HCT116 (cell line): ENCODE data around the gene USP1. TPM values are rescaled to one million over a fixed set of nuclear protein-coding genes. Genes with fewer than 3 reads are reported as not detected.

Experiments
- ATAC-seq: fragments of 200-7000 bp; cut with Tn5 transposase; 2 replicates; pipeline ENCODE4 v1.9.1; 2020; ENCODE audit warnings: mild to moderate bottlenecking, moderate library complexity
- BruUV-seq: library from RNA; stranded (reverse); fragments of 400-500 nt; replicated peaks from 2 replicates; lab custom pipeline; 2021; lab: Mats Ljungman, UMichigan
- CTCF ChIA-PET: fragments of 300-600 bp; sonication (Branson Sonifier 250); formaldehyde crosslinking; loops from one replicate; lab custom pipeline; 2021; ENCODE audit warnings: antibody characterized with exemption; lab: Charles Lee
- POLR2A ChIA-PET: fragments of 300-600, 350-600 bp; sonication (Branson Sonifier 250); formaldehyde crosslinking; loops from one replicate; lab custom pipeline; 2021; ENCODE audit warnings: antibody characterized with exemption; lab: Charles Lee
- RAD21 ChIA-PET, 2 experiments: fragments of 300-600 bp; sonication (Branson Sonifier 250); formaldehyde crosslinking; loops; one replicate each; lab custom pipeline; 2023; ENCODE audit warnings: low total read pairs in 2 of 2; ENCODE audit not compliant: uncharacterized antibody in 2 of 2, unreplicated experiment in 2 of 2, low non-redundant PET in 1 of 2; lab: Charles Lee
- DNase-seq: peaks from one replicate; pipeline ENCODE4 v3.0.0-alpha.2; 2010; ENCODE audit warnings: low read depth, low spot score
- H2AFZ ChIP-seq: fragments of 200-600 bp; shearing (Covaris generic), sonication (generic); 2 replicates; pipeline ENCODE4 v1.6.1; 2017; ENCODE audit warnings: low read depth, mixed run types, mixed read lengths, antibody characterized with exemption, low read length; ENCODE audit not compliant: poor library complexity, severe bottlenecking
- H3K27ac ChIP-seq: 2 replicates; pipeline ENCODE4 v1.5.1; 2012; ENCODE audit warnings: low read depth, low read length
- H3K27me3 ChIP-seq: fragments of 200-600 bp; sonication (generic); 2 replicates; pipeline ENCODE4 v1.6.1; 2016; ENCODE audit warnings: mixed run types, low read length, mixed read lengths; ENCODE audit not compliant: insufficient read depth
- H3K36me3 ChIP-seq, 2 experiments: fragments of 200-500 bp in 1 of 2; fragments of 200-600 bp in 1 of 2; sonication (Bioruptor generic) in 1 of 2; sonication (generic) in 1 of 2; 2 replicates each; pipeline versions ENCODE4 v1.5.1 to v1.6.1; 2014 to 2016; ENCODE audit warnings: low read length in 2 of 2, inconsistent platforms in 1 of 2, mixed read lengths in 1 of 2, mixed run types in 1 of 2; ENCODE audit not compliant: insufficient read depth in 2 of 2, control insufficient read depth in 1 of 2
- H3K4me1 ChIP-seq, 2 experiments: fragments of 200-600 bp in 1 of 2; sonication (generic) in 1 of 2; 2 replicates each; pipeline versions ENCODE4 v1.5.1 to v1.6.1; 2012 to 2017; ENCODE audit warnings: low read length in 2 of 2, inconsistent platforms in 1 of 2, mild to moderate bottlenecking in 1 of 2, mixed read lengths in 1 of 2, mixed run types in 1 of 2, moderate library complexity in 1 of 2; ENCODE audit not compliant: insufficient read depth in 2 of 2, control insufficient read depth in 1 of 2
- H3K4me2 ChIP-seq: fragments of 200-600 bp; sonication (generic); 2 replicates; pipeline ENCODE4 v1.6.1; 2017; ENCODE audit warnings: mixed run types, low read length, mixed read lengths
- H3K4me3 ChIP-seq, 2 experiments: fragments of 200-600 bp in 1 of 2; sonication (generic) in 1 of 2; replicated peaks in 1 of 2; 2 replicates each; pipeline ENCODE4 v1.5.1; 2011 to 2016; ENCODE audit warnings: low read length in 2 of 2, control low read depth in 1 of 2, low read depth in 1 of 2, mild to moderate bottlenecking in 1 of 2, mixed read lengths in 1 of 2, mixed run types in 1 of 2
- H3K79me2 ChIP-seq: fragments of 200-600 bp; sonication (generic); 2 replicates; pipeline ENCODE4 v1.6.1; 2017; ENCODE audit warnings: mild to moderate bottlenecking, mixed run types, low read length, moderate library complexity, mixed read lengths; ENCODE audit not compliant: insufficient read depth
- H3K9ac ChIP-seq: fragments of 200-600 bp; sonication (generic); 2 replicates; pipeline ENCODE4 v1.6.1; 2016; ENCODE audit warnings: low read length, mixed read lengths
- H3K9me2 ChIP-seq: fragments of 200-600 bp; sonication (generic), shearing (Covaris generic); 2 replicates; pipeline ENCODE4 v1.6.1; 2017; ENCODE audit warnings: mixed run types, mild to moderate bottlenecking, moderate library complexity; ENCODE audit not compliant: insufficient read depth
- H3K9me3 ChIP-seq, 2 experiments: fragments of 200-500 bp in 1 of 2; fragments of 200-600 bp in 1 of 2; sonication (Bioruptor generic) in 1 of 2; sonication (generic) in 1 of 2; 2 replicates each; pipeline ENCODE4 v1.6.1; 2014 to 2017; ENCODE audit warnings: low read length in 2 of 2, mixed read lengths in 2 of 2, inconsistent platforms in 1 of 2, low read depth in 1 of 2, mild to moderate bottlenecking in 1 of 2, mixed run types in 1 of 2, moderate library complexity in 1 of 2; ENCODE audit not compliant: control insufficient read depth in 1 of 2, insufficient read depth in 1 of 2
- H4K20me1 ChIP-seq: fragments of 200-600 bp; sonication (generic), shearing (Covaris generic); 2 replicates; pipeline ENCODE4 v1.6.1; 2017; ENCODE audit warnings: mixed run types, mild to moderate bottlenecking, moderate library complexity; ENCODE audit not compliant: insufficient read depth
- CBX3 ChIP-seq: IDR thresholded peaks from 2 replicates; pipeline ENCODE4 v1.6.1; 2012; ENCODE audit warnings: low read depth
- CEBPB ChIP-seq: IDR thresholded peaks from 2 replicates; pipeline ENCODE4 v1.6.1; 2012; ENCODE audit warnings: low read depth
- ELF1 ChIP-seq: IDR thresholded peaks from 2 replicates; pipeline ENCODE4 v1.6.1; 2012; ENCODE audit warnings: low read depth, borderline replicate concordance
- EZH2 ChIP-seq: fragments of 200-600 bp; sonication (generic); IDR thresholded peaks from 2 replicates; pipeline ENCODE4 v1.6.1; 2017; ENCODE audit warnings: antibody characterized with exemption, mixed run types
- EZH2phosphoT487 ChIP-seq: fragments of 200-600 bp; IDR thresholded peaks from 2 replicates; pipeline ENCODE4 v1.6.1; 2018; ENCODE audit warnings: antibody characterized with exemption, borderline replicate concordance
- FOSL1 ChIP-seq: IDR thresholded peaks from 2 replicates; pipeline ENCODE4 v1.6.1; 2012; ENCODE audit warnings: low read depth
- MAX ChIP-seq: IDR thresholded peaks from 2 replicates; pipeline ENCODE4 v1.6.1; 2012
- POLR2A ChIP-seq: IDR thresholded peaks from 2 replicates; pipeline ENCODE4 v1.7.0; 2011; ENCODE audit warnings: borderline replicate concordance; ENCODE audit not compliant: insufficient read depth, insufficient read length; ENCODE audit errors: extremely low read depth
- RAD21 ChIP-seq: IDR thresholded peaks from 2 replicates; pipeline ENCODE4 v1.6.1; 2012; ENCODE audit warnings: low read depth, mild to moderate bottlenecking
- REST ChIP-seq: IDR thresholded peaks from 2 replicates; pipeline ENCODE4 v1.6.1; 2012; ENCODE audit warnings: low read depth
- SIN3A ChIP-seq: IDR thresholded peaks from 2 replicates; pipeline ENCODE4 v1.6.1; 2012; ENCODE audit warnings: low read depth
- SP1 ChIP-seq: IDR thresholded peaks from 2 replicates; pipeline ENCODE4 v1.6.1; 2012; ENCODE audit warnings: low read depth
- SRF ChIP-seq: IDR thresholded peaks from 2 replicates; pipeline ENCODE4 v1.6.1; 2012; ENCODE audit warnings: low read depth
- TCF7L2 ChIP-seq: IDR thresholded peaks from 2 replicates; pipeline ENCODE4 v1.7.0; 2011; ENCODE audit warnings: borderline replicate concordance, inconsistent platforms; ENCODE audit not compliant: insufficient read depth, insufficient read length; ENCODE audit errors: extremely low read depth
- ZFX ChIP-seq: fragments of 450-650 bp; IDR thresholded peaks from 2 replicates; pipeline ENCODE4 v1.6.1; 2017
- ZNF274 ChIP-seq: fragments of 200-500 bp; sonication (Bioruptor generic); IDR thresholded peaks from 2 replicates; pipeline ENCODE4 v1.6.1; 2014; ENCODE audit warnings: mild to moderate bottlenecking, low read depth, low read length, inconsistent platforms
- intact Hi-C: fragments of 100-400 bp; cut with micrococcal nuclease; formaldehyde crosslinking; loops from 2 replicates; pipeline ENCODE4 v1.10.0; 2022
- total RNA-seq: library from RNA; stranded (reverse); gene quantifications from one replicate; pipeline ENCODE4 v1.2.1, GENCODE V29; 2021; ENCODE audit not compliant: unreplicated experiment
- TF ChIP-seq, protein P1 (sequence below), 3 experiments: fragments of 200-600 bp in 1 of 3; sonication (generic) in 1 of 3; IDR thresholded peaks in 2 of 3; conservative IDR thresholded peaks in 1 of 3; 2 replicates each; pipeline ENCODE4 v1.5.1; 2012 to 2017; ENCODE audit warnings: low read depth in 2 of 3, low read length in 2 of 3, antibody characterized with exemption in 1 of 3, borderline replicate concordance in 1 of 3, control low read depth in 1 of 3, mild to moderate bottlenecking in 1 of 3, mixed read lengths in 1 of 3, mixed run types in 1 of 3, moderate library complexity in 1 of 3; ENCODE audit not compliant: insufficient read depth in 1 of 3
- TF ChIP-seq, protein P2 (sequence below): IDR thresholded peaks from 2 replicates; pipeline ENCODE4 v1.6.1; 2011; ENCODE audit warnings: mild to moderate bottlenecking, low read length, moderate library complexity; ENCODE audit not compliant: insufficient replicate concordance; ENCODE audit errors: extremely low read depth

Gene USP1
- total RNA-seq, 1 experiment from 2014 or later: 37.8 TPM

DNA sequence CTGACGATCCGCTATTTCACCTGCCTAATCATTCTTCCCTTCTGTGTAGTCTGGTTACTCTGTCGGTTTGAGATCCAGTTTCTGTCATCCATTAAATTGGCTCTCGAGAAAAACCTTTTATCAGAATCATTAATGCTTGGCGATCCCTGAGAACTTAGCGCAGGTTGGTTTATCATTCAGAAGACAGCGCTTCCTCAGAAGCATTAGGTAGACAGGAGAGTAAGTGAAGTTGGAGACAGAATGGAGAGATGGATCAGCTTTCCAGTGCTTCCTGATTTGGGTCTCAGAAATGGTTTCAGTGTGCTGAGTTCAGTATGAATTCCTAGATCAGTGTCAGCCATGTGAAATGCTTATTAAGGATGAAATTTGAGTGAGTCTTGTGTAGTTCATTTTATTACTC is 1.3 kb downstream of the USP1 start:
- H4K20me1 ChIP-seq: peaks cover 18% of the 10 kb centered on the region; the same call in 1 of the 2 replicates
- H3K27me3 ChIP-seq: no peaks in the 10 kb centered on the region
- H2AFZ ChIP-seq: no peak overlapping the region
- ATAC-seq (no peak), DNase-seq (no peak)
- peak overlapping the region; percentile 98; the same call in 1 of the 2 replicates for H3K27ac ChIP-seq
- BruUV-seq: no TSS peak
- H3K4me3 ChIP-seq: peak overlapping the region; percentile 93 to 98
- H3K36me3 ChIP-seq: peaks cover 13 to 23% of the 10 kb centered on the region in 2 experiments
- peak overlapping the region; percentile 99 for H3K9ac ChIP-seq
- TF ChIP-seq RAD21 (no peak), TCF7L2 (no peak), SIN3A (no peak), ELF1 (no peak), MAX (no peak), SP1 (no peak), ZNF274 (no peak), SRF (no peak), FOSL1 (no peak), EZH2 (no peak), CBX3 (no peak), EZH2phosphoT487 (no peak), CEBPB (no peak), ZFX (no peak), REST (no peak), POLR2A (no peak)
- TF ChIP-seq, protein P1, sequence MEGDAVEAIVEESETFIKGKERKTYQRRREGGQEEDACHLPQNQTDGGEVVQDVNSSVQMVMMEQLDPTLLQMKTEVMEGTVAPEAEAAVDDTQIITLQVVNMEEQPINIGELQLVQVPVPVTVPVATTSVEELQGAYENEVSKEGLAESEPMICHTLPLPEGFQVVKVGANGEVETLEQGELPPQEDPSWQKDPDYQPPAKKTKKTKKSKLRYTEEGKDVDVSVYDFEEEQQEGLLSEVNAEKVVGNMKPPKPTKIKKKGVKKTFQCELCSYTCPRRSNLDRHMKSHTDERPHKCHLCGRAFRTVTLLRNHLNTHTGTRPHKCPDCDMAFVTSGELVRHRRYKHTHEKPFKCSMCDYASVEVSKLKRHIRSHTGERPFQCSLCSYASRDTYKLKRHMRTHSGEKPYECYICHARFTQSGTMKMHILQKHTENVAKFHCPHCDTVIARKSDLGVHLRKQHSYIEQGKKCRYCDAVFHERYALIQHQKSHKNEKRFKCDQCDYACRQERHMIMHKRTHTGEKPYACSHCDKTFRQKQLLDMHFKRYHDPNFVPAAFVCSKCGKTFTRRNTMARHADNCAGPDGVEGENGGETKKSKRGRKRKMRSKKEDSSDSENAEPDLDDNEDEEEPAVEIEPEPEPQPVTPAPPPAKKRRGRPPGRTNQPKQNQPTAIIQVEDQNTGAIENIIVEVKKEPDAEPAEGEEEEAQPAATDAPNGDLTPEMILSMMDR (IDR thresholded peaks at IDR 0.05 in 2 of 3, conservative IDR thresholded peaks at IDR 0.05 in 1 of 3; ENCODE audit: borderline replicate concordance in 1 of 3, insufficient read depth in 1 of 3, low read depth in 2 of 3, low read length in 2 of 3): no peak
- TF ChIP-seq, protein P2, sequence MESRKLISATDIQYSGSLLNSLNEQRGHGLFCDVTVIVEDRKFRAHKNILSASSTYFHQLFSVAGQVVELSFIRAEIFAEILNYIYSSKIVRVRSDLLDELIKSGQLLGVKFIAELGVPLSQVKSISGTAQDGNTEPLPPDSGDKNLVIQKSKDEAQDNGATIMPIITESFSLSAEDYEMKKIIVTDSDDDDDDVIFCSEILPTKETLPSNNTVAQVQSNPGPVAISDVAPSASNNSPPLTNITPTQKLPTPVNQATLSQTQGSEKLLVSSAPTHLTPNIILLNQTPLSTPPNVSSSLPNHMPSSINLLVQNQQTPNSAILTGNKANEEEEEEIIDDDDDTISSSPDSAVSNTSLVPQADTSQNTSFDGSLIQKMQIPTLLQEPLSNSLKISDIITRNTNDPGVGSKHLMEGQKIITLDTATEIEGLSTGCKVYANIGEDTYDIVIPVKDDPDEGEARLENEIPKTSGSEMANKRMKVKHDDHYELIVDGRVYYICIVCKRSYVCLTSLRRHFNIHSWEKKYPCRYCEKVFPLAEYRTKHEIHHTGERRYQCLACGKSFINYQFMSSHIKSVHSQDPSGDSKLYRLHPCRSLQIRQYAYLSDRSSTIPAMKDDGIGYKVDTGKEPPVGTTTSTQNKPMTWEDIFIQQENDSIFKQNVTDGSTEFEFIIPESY: no peak
- ChIA-PET POLR2A (no interaction called here), CTCF (no interaction called here), RAD21 (no interaction called here)
- no peaks in the 10 kb centered on the region for H3K9me2 ChIP-seq
- H3K4me2 ChIP-seq: peak overlapping the region; percentile 80
- peaks cover 71% of the 10 kb centered on the region for H3K79me2 ChIP-seq
- H3K4me1 ChIP-seq: peaks cover 6 to 21% of the 10 kb centered on the region in 2 experiments; a peak in 3 of 4 replicates
- intact Hi-C loops: no loop called here
- no peaks in the 10 kb centered on the region for H3K9me3 ChIP-seq
